ENCODE measurements around the gene PATJ. TPM values are rescaled to one million over a fixed set of nuclear protein-coding genes. Genes with fewer than 3 reads are reported as not detected.
"Not testable (repeated sequence)": the region's sequence is repeated elsewhere in the genome, so short reads cannot be mapped to it uniquely, and the experiment has no call there.

The PATJ gene
- polyA plus RNA-seq, 1 donor from 2014 or later = 7.8 TPM

DNA sequence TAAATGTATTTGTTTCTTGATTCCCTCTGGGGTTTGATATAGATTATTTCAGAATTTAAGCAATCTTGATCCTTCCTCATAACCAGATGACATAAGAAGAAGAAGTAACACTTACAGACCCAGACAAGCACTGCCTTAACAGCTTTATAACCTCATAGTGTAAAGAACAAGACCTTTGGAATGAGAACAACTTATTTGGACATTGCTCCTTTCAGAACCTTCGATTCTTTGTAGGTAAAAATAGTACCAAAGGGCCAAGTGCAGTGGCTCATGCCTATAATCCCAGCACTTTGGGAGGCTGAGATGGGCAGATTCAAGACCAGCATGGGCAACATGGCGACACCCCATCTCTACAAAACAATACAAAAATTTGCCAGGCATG is 32.4 kb upstream of the PATJ start:
- Histone ChIP-seq H3K4me3 (ENCODE audit: low read length) (no peak overlapping the region), H3K27ac (ENCODE audit: low read length) (no peak overlapping the region), H2AFZ (ENCODE audit: low read depth, low read length) (no peak overlapping the region), H3K27me3 (ENCODE audit: insufficient read depth, low read depth, low read length) (no peaks in the 10 kb centered on the region), H3K9me3 (ENCODE audit: low read length) (no peaks in the 10 kb centered on the region), H4K20me1 (ENCODE audit: insufficient read depth) (no peaks in the 10 kb centered on the region), H3K9me2 (ENCODE audit: insufficient read depth, low read length) (no peaks in the 10 kb centered on the region), H3K4me2 (ENCODE audit: low read length) (no peak overlapping the region), H3F3A (ENCODE audit: insufficient read depth, low read length, poor library complexity, severe bottlenecking) (no peaks in the 10 kb centered on the region), H3K79me2 (replicated peaks; ENCODE audit: insufficient read depth, low read length) (no peaks in the 10 kb centered on the region), H3K9ac (ENCODE audit: low read length) (no peak overlapping the region), H3K36me3 (ENCODE audit: insufficient read depth, low read length) (no peaks in the 10 kb centered on the region)
- TF ChIP-seq EP300 (conservative IDR thresholded peaks at IDR 0.05; ENCODE audit: poor library complexity, severe bottlenecking) (no peak), CTCF (IDR thresholded peaks at IDR 0.05; ENCODE audit: poor library complexity, severe bottlenecking) (no peak), EZH2 (IDR thresholded peaks at IDR 0.05; ENCODE audit: borderline replicate concordance, insufficient read depth, low read length, poor library complexity, severe bottlenecking) (no peak), POLR2AphosphoS5 (IDR thresholded peaks at IDR 0.05) (no peak), RAD21 (conservative IDR thresholded peaks at IDR 0.05) (no peak), MXI1 (conservative IDR thresholded peaks at IDR 0.05; ENCODE audit: poor library complexity, severe bottlenecking) (no peak), TAF1 (IDR thresholded peaks at IDR 0.05; ENCODE audit: low read depth) (no peak), SMC3 (conservative IDR thresholded peaks at IDR 0.05; ENCODE audit: poor library complexity) (no peak)
- TF ChIP-seq, protein P1, sequence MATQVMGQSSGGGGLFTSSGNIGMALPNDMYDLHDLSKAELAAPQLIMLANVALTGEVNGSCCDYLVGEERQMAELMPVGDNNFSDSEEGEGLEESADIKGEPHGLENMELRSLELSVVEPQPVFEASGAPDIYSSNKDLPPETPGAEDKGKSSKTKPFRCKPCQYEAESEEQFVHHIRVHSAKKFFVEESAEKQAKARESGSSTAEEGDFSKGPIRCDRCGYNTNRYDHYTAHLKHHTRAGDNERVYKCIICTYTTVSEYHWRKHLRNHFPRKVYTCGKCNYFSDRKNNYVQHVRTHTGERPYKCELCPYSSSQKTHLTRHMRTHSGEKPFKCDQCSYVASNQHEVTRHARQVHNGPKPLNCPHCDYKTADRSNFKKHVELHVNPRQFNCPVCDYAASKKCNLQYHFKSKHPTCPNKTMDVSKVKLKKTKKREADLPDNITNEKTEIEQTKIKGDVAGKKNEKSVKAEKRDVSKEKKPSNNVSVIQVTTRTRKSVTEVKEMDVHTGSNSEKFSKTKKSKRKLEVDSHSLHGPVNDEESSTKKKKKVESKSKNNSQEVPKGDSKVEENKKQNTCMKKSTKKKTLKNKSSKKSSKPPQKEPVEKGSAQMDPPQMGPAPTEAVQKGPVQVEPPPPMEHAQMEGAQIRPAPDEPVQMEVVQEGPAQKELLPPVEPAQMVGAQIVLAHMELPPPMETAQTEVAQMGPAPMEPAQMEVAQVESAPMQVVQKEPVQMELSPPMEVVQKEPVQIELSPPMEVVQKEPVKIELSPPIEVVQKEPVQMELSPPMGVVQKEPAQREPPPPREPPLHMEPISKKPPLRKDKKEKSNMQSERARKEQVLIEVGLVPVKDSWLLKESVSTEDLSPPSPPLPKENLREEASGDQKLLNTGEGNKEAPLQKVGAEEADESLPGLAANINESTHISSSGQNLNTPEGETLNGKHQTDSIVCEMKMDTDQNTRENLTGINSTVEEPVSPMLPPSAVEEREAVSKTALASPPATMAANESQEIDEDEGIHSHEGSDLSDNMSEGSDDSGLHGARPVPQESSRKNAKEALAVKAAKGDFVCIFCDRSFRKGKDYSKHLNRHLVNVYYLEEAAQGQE (IDR thresholded peaks at IDR 0.05; ENCODE audit: borderline replicate concordance) = no peak

DNA sequence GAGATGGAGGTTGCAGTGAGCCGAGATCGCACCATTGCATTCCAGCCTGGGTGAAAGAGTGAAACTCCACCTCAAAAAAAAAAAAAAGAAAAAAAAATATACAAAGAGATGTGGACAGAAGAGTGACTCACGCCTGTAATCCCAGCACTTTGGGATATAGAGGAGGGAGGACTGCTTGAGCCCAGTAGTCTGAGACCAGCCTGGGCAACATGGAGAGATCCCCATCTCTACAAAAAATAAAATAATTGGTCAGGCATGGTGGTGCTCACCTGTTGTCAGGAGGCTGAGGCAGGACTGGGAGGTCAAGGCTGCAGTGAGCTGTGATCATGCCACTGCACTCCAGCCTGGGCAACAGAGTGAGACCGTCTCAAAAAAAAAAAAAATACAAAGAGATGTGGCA is 31.0 kb upstream of the PATJ start:
- not testable (repeated sequence) for H3K27ac ChIP-seq (ENCODE audit: low read length); H2AFZ ChIP-seq (ENCODE audit: low read depth, low read length)

GRCh38 chr1:61711969-61712368 is 30.3 kb upstream of the PATJ start:
- Histone ChIP-seq H3K27me3 (ENCODE audit: insufficient read depth, low read depth, low read length) (no peaks in the 10 kb centered on the region), H2AFZ (ENCODE audit: low read depth, low read length) (no peak overlapping the region), H3K4me2 (ENCODE audit: low read length) (no peak overlapping the region), H3K9me3 (ENCODE audit: low read length) (no peaks in the 10 kb centered on the region), H3K9ac (ENCODE audit: low read length) (no peak overlapping the region), H3F3A (ENCODE audit: insufficient read depth, low read length, poor library complexity, severe bottlenecking) (no peaks in the 10 kb centered on the region), H3K9me2 (ENCODE audit: insufficient read depth, low read length) (no peaks in the 10 kb centered on the region), H4K20me1 (ENCODE audit: insufficient read depth) (no peaks in the 10 kb centered on the region), H3K27ac (ENCODE audit: low read length) (no peak overlapping the region), H3K79me2 (replicated peaks; ENCODE audit: insufficient read depth, low read length) (no peaks in the 10 kb centered on the region), H3K4me3 (ENCODE audit: low read length) (no peak overlapping the region), H3K36me3 (ENCODE audit: insufficient read depth, low read length) (no peaks in the 10 kb centered on the region)
- TF ChIP-seq CTCF (IDR thresholded peaks at IDR 0.05; ENCODE audit: poor library complexity, severe bottlenecking) (no peak), POLR2AphosphoS5 (IDR thresholded peaks at IDR 0.05) (no peak), EZH2 (IDR thresholded peaks at IDR 0.05; ENCODE audit: borderline replicate concordance, insufficient read depth, low read length, poor library complexity, severe bottlenecking) (no peak), EP300 (conservative IDR thresholded peaks at IDR 0.05; ENCODE audit: poor library complexity, severe bottlenecking) (no peak), MXI1 (conservative IDR thresholded peaks at IDR 0.05; ENCODE audit: poor library complexity, severe bottlenecking) (no peak), SMC3 (conservative IDR thresholded peaks at IDR 0.05; ENCODE audit: poor library complexity) (no peak), TAF1 (IDR thresholded peaks at IDR 0.05; ENCODE audit: low read depth) (no peak), RAD21 (conservative IDR thresholded peaks at IDR 0.05) (no peak)
- TF ChIP-seq, protein P1 (IDR thresholded peaks at IDR 0.05; ENCODE audit: borderline replicate concordance) = no peak

More for the DNA sequence above, 31.0 kb upstream of the PATJ start:
- not testable (repeated sequence) for H3K9ac ChIP-seq (ENCODE audit: low read length); H3K9me2 ChIP-seq (ENCODE audit: insufficient read depth, low read length); H3K4me3 ChIP-seq (ENCODE audit: low read length); H3F3A ChIP-seq (ENCODE audit: insufficient read depth, low read length, poor library complexity, severe bottlenecking); H3K9me3 ChIP-seq (ENCODE audit: low read length); H3K4me2 ChIP-seq (ENCODE audit: low read length); H3K79me2 ChIP-seq (replicated peaks; ENCODE audit: insufficient read depth, low read length); H3K27me3 ChIP-seq (ENCODE audit: insufficient read depth, low read depth, low read length); H4K20me1 ChIP-seq (ENCODE audit: insufficient read depth); H3K36me3 ChIP-seq (ENCODE audit: insufficient read depth, low read length)

All from neural cell (in vitro differentiated cells).